A549 (cell line): ENCODE data around the gene MTG1.

Source experiments
- CEBPB ChIP-seq, 2 experiments: fragments of >200 bp in 1 of 2; sonication (Bioruptor Twin) in 1 of 2; formaldehyde crosslinking in 1 of 2; IDR thresholded peaks; 2 replicates each; pipeline ENCODE4 v1.6.1; 2012 to 2016
- TF ChIP-seq, protein P1 (sequence below): fragments of >200 bp; sonication (Bioruptor Twin); formaldehyde crosslinking; IDR thresholded peaks from 3 replicates; pipeline ENCODE4 v1.5.1; 2016

- TF ChIP-seq, protein P1, sequence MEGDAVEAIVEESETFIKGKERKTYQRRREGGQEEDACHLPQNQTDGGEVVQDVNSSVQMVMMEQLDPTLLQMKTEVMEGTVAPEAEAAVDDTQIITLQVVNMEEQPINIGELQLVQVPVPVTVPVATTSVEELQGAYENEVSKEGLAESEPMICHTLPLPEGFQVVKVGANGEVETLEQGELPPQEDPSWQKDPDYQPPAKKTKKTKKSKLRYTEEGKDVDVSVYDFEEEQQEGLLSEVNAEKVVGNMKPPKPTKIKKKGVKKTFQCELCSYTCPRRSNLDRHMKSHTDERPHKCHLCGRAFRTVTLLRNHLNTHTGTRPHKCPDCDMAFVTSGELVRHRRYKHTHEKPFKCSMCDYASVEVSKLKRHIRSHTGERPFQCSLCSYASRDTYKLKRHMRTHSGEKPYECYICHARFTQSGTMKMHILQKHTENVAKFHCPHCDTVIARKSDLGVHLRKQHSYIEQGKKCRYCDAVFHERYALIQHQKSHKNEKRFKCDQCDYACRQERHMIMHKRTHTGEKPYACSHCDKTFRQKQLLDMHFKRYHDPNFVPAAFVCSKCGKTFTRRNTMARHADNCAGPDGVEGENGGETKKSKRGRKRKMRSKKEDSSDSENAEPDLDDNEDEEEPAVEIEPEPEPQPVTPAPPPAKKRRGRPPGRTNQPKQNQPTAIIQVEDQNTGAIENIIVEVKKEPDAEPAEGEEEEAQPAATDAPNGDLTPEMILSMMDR = no peak
- no peak for TF ChIP-seq CEBPB (IDR thresholded peaks at IDR 0.05)
Measured at GRCh38 chr10:133375357-133376115, 18.4 kb upstream of the MTG1 start.
